Hepatocyte (in vitro differentiated cells): ENCODE results near the gene PLEKHA6.

Experiments
- EZH2 ChIP-seq: fragments of 200-600 bp; sonication (generic); IDR thresholded peaks from 2 replicates; pipeline ENCODE4 v1.6.1; 2016; ENCODE audit warnings: antibody characterized with exemption, mild to moderate bottlenecking, borderline replicate concordance
- TF ChIP-seq, protein P1 (sequence below): fragments of 200-600 bp; sonication (generic); IDR thresholded peaks from 2 replicates; pipeline ENCODE4 v1.5.1; 2016; ENCODE audit warnings: antibody characterized with exemption, mild to moderate bottlenecking; ENCODE audit not compliant: poor library complexity

GRCh38 chr1:204348722-204349121, 11.0 kb downstream of the PLEKHA6 start:
- TF ChIP-seq, protein P1, sequence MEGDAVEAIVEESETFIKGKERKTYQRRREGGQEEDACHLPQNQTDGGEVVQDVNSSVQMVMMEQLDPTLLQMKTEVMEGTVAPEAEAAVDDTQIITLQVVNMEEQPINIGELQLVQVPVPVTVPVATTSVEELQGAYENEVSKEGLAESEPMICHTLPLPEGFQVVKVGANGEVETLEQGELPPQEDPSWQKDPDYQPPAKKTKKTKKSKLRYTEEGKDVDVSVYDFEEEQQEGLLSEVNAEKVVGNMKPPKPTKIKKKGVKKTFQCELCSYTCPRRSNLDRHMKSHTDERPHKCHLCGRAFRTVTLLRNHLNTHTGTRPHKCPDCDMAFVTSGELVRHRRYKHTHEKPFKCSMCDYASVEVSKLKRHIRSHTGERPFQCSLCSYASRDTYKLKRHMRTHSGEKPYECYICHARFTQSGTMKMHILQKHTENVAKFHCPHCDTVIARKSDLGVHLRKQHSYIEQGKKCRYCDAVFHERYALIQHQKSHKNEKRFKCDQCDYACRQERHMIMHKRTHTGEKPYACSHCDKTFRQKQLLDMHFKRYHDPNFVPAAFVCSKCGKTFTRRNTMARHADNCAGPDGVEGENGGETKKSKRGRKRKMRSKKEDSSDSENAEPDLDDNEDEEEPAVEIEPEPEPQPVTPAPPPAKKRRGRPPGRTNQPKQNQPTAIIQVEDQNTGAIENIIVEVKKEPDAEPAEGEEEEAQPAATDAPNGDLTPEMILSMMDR: no peak
- TF ChIP-seq EZH2: no peak
